GM12878 (cell line): ENCODE measurements around the gene VWA3B. TPM values are rescaled to one million over a fixed set of nuclear protein-coding genes. Genes with fewer than 3 reads are reported as not detected.

ENCODE experiments used
- ATAC-seq: fragments of 200-7000 bp; cut with Tn5 transposase; 3 replicates; pipeline ENCODE4 v1.9.1; 2020; ENCODE audit warnings: mild to moderate bottlenecking, moderate library complexity
- BruUV-seq: library from RNA; stranded (reverse); fragments of 400-500 nt; replicated peaks from 2 replicates; lab custom pipeline; 2021; lab: Mats Ljungman, UMichigan
- CTCF ChIA-PET: fragments of 300-600 bp; sonication (Branson Sonifier 250); formaldehyde crosslinking; extraction: SDS; loops from one replicate; lab custom pipeline; 2021; ENCODE audit warnings: inconsistent platforms; lab: Yijun Ruan, JAX
- POLR2A ChIA-PET: fragments of 350-600 bp; formaldehyde crosslinking; extraction: SDS; loops from one replicate; lab custom pipeline; 2021; ENCODE audit warnings: inconsistent platforms; lab: Charles Lee
- RAD21 ChIA-PET: fragments of 300-600 bp; sonication (Branson Sonifier 250); formaldehyde crosslinking; loops from one replicate; lab custom pipeline; 2023; ENCODE audit warnings: antibody characterized with exemption; ENCODE audit not compliant: unreplicated experiment; lab: Charles Lee
- SMC1A ChIA-PET: fragments of 300-600 bp; sonication (Branson Sonifier 250); formaldehyde crosslinking; loops from one replicate; lab custom pipeline; 2023; ENCODE audit not compliant: unreplicated experiment, uncharacterized antibody; lab: Charles Lee
- DNase-seq: peaks from one replicate; pipeline ENCODE4 v3.0.0-alpha.2; 2011; ENCODE audit warnings: low read depth, low spot score
- FAIRE-seq: peaks from 3 replicates; lab custom pipeline; 2011; peaks lifted over from hg19 to GRCh38; lab: Jason Lieb, UNC
- H2AFZ ChIP-seq: 2 replicates; pipeline ENCODE4 v1.6.0; 2011; ENCODE audit warnings: low read depth, low read length, control low read depth; ENCODE audit not compliant: control insufficient read depth
- H3K27ac ChIP-seq: 2 replicates; pipeline ENCODE4 v1.5.1; 2011; ENCODE audit warnings: control low read depth; ENCODE audit not compliant: control insufficient read depth, insufficient read depth
- H3K27me3 ChIP-seq, 2 experiments: replicated peaks in 1 of 2; 2 replicates each; pipeline versions ENCODE4 v1.6.0 to v1.6.1; 2011; ENCODE audit warnings: low read length in 1 of 2; ENCODE audit not compliant: control insufficient read depth in 2 of 2, insufficient read depth in 2 of 2
- H3K36me3 ChIP-seq, 2 experiments: 2 replicates each; pipeline ENCODE4 v1.5.1; 2011; ENCODE audit warnings: low read length in 1 of 2; ENCODE audit not compliant: control insufficient read depth in 2 of 2, insufficient read depth in 2 of 2
- H3K4me1 ChIP-seq: 2 replicates; pipeline ENCODE4 v1.6.1; 2011; ENCODE audit warnings: mild to moderate bottlenecking, low read length, moderate library complexity, mixed read lengths; ENCODE audit not compliant: control insufficient read depth, insufficient read depth
- H3K4me2 ChIP-seq: 2 replicates; pipeline ENCODE4 v1.6.0; 2011; ENCODE audit warnings: control low read depth; ENCODE audit not compliant: control insufficient read depth, insufficient read depth
- H3K4me3 ChIP-seq: fragments of 200-600 bp; sonication (generic); 2 replicates; pipeline ENCODE4 v1.5.1; 2016
- H3K79me2 ChIP-seq: 2 replicates; pipeline ENCODE4 v1.6.0; 2011; ENCODE audit warnings: low read length; ENCODE audit not compliant: control insufficient read depth, insufficient read depth
- H3K9ac ChIP-seq: 2 replicates; pipeline ENCODE4 v1.8.0; 2011; ENCODE audit warnings: low read length, control low read depth, mixed read lengths; ENCODE audit not compliant: control insufficient read depth, insufficient read depth
- H3K9me3 ChIP-seq: replicated peaks from 3 replicates; pipeline ENCODE4 v1.5.1; 2011; ENCODE audit warnings: mild to moderate bottlenecking, low read length; ENCODE audit not compliant: control insufficient read depth, insufficient read depth
- H4K20me1 ChIP-seq: 2 replicates; pipeline ENCODE4 v1.6.0; 2011; ENCODE audit not compliant: control insufficient read depth, insufficient read depth
- ESRRA ChIP-seq: IDR thresholded peaks from 2 replicates; pipeline ENCODE4 v1.6.1; 2012; ENCODE audit warnings: mild to moderate bottlenecking, low read length, improper control_type of control experiment
- JUNB ChIP-seq: IDR thresholded peaks from 2 replicates; pipeline ENCODE4 v1.6.1; 2016; ENCODE audit warnings: antibody characterized with exemption, mild to moderate bottlenecking
- MYC ChIP-seq: IDR thresholded peaks from 2 replicates; pipeline ENCODE4 v1.6.1; 2011; ENCODE audit warnings: mild to moderate bottlenecking, low read length, moderate library complexity, inconsistent platforms; ENCODE audit not compliant: insufficient read depth, insufficient replicate concordance, insufficient read length, severe bottlenecking
- RB1 ChIP-seq: fragments of 450-650 bp; formaldehyde crosslinking; IDR thresholded peaks from 2 replicates; pipeline ENCODE4 v1.6.1; 2017; ENCODE audit warnings: mild to moderate bottlenecking, borderline replicate concordance
- RCOR1 ChIP-seq: conservative IDR thresholded peaks from 2 replicates; pipeline ENCODE4 v1.6.1; 2012; ENCODE audit warnings: low read depth, low read length, improper control_type of control experiment
- WGBS: methylation state at CpG from one replicate; pipeline ENCODE4 v1.1.6; 2016; ENCODE audit warnings: low lambda C conversion rate; ENCODE audit not compliant: insufficient replicate concordance, insufficient coverage; ENCODE audit errors: missing lambda C conversion rate; 5-methylcytosine and 5-hydroxymethylcytosine counted together
- in situ Hi-C: fragments of 300-500 bp; cut with MboI; formaldehyde crosslinking; loops from 9 replicates; pipeline ENCODE4 v1.14.3; 2018; ENCODE audit warnings: mixed read lengths
- intact Hi-C: fragments of 100-400 bp; cut with micrococcal nuclease; formaldehyde crosslinking; loops from one replicate; pipeline ENCODE4 v1.14.2; 2022; ENCODE audit not compliant: unreplicated experiment
- polyA plus RNA-seq, 11 experiments: library from polyadenylated mRNA; depleted of rRNA in 4 of 11; unstranded in 6 of 11; stranded (reverse) in 5 of 11; fragments of >200 nt; fragmentation: Nextera tagmentation in 4 of 11; fragmentation: Illumina TruSeq in 1 of 11; extraction: Ambion mirVana in 4 of 11; extraction: Trizol in 1 of 11; gene quantifications; 1 replicate in 1 of 11; 2 replicates in 10 of 11; pipeline versions ENCODE4 v1.2.1 to v1.2.3, GENCODE V29; 2011 to 2016; ENCODE audit warnings: inconsistent platforms in 2 of 11, missing spikeins in 2 of 11, low read depth in 1 of 11
- total RNA-seq, 4 experiments: library from RNA; depleted of rRNA in 3 of 4; stranded (reverse); fragments of >200 nt in 3 of 4; fragmentation: Illumina TruSeq in 1 of 4; extraction: Trizol in 1 of 4; gene quantifications; 2 replicates each; pipeline versions ENCODE4 v1.2.1 to v1.2.3, GENCODE V29; 2013 to 2021
- TF ChIP-seq, protein P1 (sequence below), 3 experiments: IDR thresholded peaks in 2 of 3; conservative IDR thresholded peaks in 1 of 3; 2 replicates each; pipeline ENCODE4 v1.5.1; 2011; ENCODE audit warnings: low read depth in 3 of 3, low read length in 3 of 3, mild to moderate bottlenecking in 3 of 3, control low read depth in 2 of 3, moderate library complexity in 2 of 3, inconsistent platforms in 1 of 3, mixed read lengths in 1 of 3; ENCODE audit not compliant: control insufficient read depth in 2 of 3, insufficient read depth in 1 of 3; ENCODE audit errors: extremely low read depth in 1 of 3
- TF ChIP-seq, protein P2 (sequence below): fragments of 450-650 bp; IDR thresholded peaks from 2 replicates; pipeline ENCODE4 v1.6.1; 2016; ENCODE audit warnings: mild to moderate bottlenecking, moderate library complexity, borderline replicate concordance

VWA3B gene
- total and polyA plus RNA-seq, 10 of the 15 experiments (the other 5 are each of a cell fraction or from before 2014, with no cell fraction given), result 0.04 to 0.86 (median 0.19) TPM; not detected in 4

DNA sequence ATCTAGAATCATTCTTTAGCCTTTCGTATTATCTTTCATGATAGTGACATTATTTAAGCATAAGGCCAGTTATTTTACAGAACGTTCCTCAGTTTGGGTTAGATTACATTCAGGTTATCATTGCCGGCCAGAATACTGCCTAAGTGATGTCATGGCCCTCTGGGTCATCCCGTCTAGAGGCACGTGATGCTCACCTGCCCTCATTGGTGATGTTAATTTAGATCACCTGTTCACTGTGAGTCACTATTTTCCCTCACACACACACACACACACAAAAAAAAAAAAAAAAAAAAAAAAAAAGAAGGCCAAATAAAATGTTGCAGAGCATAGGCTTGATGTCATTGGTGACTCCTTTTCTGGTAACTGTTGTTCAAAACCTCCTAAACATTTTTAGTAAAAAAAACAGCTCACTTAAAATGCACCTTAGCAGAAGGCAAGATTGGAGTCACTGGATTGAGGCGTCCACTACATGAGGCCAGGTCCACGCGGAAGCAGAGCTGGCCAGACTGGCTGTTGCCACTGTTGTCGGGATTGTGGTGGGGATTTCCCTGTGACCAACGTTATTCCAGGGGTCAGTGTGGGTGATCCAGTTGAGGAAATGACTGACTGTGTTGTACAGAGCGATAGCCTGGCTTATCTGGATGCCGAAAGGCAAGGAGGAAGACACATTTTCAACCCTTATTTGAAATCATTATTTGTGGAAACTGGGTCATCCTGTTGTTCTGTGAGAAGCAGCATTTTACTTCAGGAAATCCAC lies 207.1 kb downstream of the VWA3B start:
- CTCF ChIA-PET, result interaction anchor here (1.3 kb wide), 1 partner anchor 13 kb away, joined by 3 read pairs; no protein-coding TSS in a partner anchor
- Histone ChIP-seq H3K27me3 (no peaks in the 10 kb centered on the region; a peak in 1 of 4 replicates), H3K4me1 (no peaks in the 10 kb centered on the region), H3K9ac (no peak overlapping the region), H3K9me3 (peaks cover 1% of the 10 kb centered on the region; the same call in 1 of the 3 replicates), H3K79me2 (no peaks in the 10 kb centered on the region), H3K4me2 (no peak overlapping the region), H3K27ac (no peak overlapping the region), H4K20me1 (no peaks in the 10 kb centered on the region), H2AFZ (no peak overlapping the region), H3K36me3 (no peaks in the 10 kb centered on the region), H3K4me3 (no peak overlapping the region)
- 44% methylated on average over 12 of the region's 12 CpGs for WGBS
- no TSS peak for BruUV-seq
- TF ChIP-seq RCOR1, result no peak
- SMC1A ChIA-PET, result no interaction called here
- in situ Hi-C loops, result loop anchor here (10.0 kb wide), 1 partner anchor 99 kb away; no protein-coding TSS in a partner anchor
- FAIRE-seq (no peak), DNase-seq (no peak), ATAC-seq (no peak)
- intact Hi-C loops, result no loop called here
- POLR2A ChIA-PET, result no interaction called here
- RAD21 ChIA-PET, result interaction anchor here (0.7 kb wide), 1 partner anchor 104 kb away, joined by 4 read pairs; no protein-coding TSS in a partner anchor

DNA sequence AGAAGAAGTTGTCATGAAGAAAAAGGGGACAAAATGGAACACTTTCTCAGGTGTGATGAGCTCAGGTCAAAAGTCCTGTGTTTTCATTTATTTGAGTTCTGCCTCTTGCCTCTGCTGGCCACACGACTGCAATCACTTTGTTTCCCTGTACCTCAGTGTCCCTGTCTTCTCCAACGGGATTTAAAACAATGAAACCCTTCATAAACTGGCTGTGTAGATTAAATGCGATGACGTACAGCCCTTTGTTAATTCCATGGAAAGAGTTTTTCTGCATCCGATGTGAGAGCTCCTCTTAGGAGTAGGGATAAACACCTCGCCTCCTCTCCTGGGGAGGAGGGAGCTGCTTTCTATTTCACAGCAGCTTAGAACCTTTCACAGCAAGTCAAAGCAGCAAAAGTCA lies 207.7 kb downstream of the VWA3B start:
- no peak overlapping the region for H2AFZ ChIP-seq
- H4K20me1 ChIP-seq, result no peaks in the 10 kb centered on the region
- CTCF ChIA-PET, result interaction anchor here (1.3 kb wide), 1 partner anchor 12 kb away, joined by 3 read pairs; no protein-coding TSS in a partner anchor
- no TSS peak for BruUV-seq
- no peaks in the 10 kb centered on the region for H3K4me1 ChIP-seq
- RAD21 ChIA-PET, result interaction anchor here (0.7 kb wide), 1 partner anchor 103 kb away, joined by 4 read pairs; no protein-coding TSS in a partner anchor
- SMC1A ChIA-PET, result interaction anchor here (0.9 kb wide), 1 partner anchor 585 kb away, joined by 3 read pairs; no protein-coding TSS in a partner anchor
- H3K36me3 ChIP-seq, result no peaks in the 10 kb centered on the region
- H3K27me3 ChIP-seq, result peaks cover 0 to 4% of the 10 kb centered on the region in 2 experiments; a peak in 2 of 4 replicates
- H3K4me2 ChIP-seq, result no peak overlapping the region
- no peak for DNase-seq
- H3K9ac ChIP-seq, result no peak overlapping the region
- TF ChIP-seq JUNB, result no peak
- TF ChIP-seq, protein P1, sequence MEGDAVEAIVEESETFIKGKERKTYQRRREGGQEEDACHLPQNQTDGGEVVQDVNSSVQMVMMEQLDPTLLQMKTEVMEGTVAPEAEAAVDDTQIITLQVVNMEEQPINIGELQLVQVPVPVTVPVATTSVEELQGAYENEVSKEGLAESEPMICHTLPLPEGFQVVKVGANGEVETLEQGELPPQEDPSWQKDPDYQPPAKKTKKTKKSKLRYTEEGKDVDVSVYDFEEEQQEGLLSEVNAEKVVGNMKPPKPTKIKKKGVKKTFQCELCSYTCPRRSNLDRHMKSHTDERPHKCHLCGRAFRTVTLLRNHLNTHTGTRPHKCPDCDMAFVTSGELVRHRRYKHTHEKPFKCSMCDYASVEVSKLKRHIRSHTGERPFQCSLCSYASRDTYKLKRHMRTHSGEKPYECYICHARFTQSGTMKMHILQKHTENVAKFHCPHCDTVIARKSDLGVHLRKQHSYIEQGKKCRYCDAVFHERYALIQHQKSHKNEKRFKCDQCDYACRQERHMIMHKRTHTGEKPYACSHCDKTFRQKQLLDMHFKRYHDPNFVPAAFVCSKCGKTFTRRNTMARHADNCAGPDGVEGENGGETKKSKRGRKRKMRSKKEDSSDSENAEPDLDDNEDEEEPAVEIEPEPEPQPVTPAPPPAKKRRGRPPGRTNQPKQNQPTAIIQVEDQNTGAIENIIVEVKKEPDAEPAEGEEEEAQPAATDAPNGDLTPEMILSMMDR (IDR thresholded peaks at IDR 0.05 in 2 of 3, conservative IDR thresholded peaks at IDR 0.05 in 1 of 3; ENCODE audit: control insufficient read depth in 2 of 3, extremely low read depth in 1 of 3, insufficient read depth in 1 of 3, low read depth in 3 of 3, low read length in 3 of 3), result no peak
- TF ChIP-seq ESRRA, result no peak
- TF ChIP-seq, protein P2, sequence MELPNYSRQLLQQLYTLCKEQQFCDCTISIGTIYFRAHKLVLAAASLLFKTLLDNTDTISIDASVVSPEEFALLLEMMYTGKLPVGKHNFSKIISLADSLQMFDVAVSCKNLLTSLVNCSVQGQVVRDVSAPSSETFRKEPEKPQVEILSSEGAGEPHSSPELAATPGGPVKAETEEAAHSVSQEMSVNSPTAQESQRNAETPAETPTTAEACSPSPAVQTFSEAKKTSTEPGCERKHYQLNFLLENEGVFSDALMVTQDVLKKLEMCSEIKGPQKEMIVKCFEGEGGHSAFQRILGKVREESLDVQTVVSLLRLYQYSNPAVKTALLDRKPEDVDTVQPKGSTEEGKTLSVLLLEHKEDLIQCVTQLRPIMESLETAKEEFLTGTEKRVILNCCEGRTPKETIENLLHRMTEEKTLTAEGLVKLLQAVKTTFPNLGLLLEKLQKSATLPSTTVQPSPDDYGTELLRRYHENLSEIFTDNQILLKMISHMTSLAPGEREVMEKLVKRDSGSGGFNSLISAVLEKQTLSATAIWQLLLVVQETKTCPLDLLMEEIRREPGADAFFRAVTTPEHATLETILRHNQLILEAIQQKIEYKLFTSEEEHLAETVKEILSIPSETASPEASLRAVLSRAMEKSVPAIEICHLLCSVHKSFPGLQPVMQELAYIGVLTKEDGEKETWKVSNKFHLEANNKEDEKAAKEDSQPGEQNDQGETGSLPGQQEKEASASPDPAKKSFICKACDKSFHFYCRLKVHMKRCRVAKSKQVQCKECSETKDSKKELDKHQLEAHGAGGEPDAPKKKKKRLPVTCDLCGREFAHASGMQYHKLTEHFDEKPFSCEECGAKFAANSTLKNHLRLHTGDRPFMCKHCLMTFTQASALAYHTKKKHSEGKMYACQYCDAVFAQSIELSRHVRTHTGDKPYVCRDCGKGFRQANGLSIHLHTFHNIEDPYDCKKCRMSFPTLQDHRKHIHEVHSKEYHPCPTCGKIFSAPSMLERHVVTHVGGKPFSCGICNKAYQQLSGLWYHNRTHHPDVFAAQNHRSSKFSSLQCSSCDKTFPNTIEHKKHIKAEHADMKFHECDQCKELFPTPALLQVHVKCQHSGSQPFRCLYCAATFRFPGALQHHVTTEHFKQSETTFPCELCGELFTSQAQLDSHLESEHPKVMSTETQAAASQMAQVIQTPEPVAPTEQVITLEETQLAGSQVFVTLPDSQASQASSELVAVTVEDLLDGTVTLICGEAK, result no peak
- no peak for TF ChIP-seq RB1
- TF ChIP-seq RCOR1, result no peak
- no peak for TF ChIP-seq MYC
- no peak overlapping the region for H3K27ac ChIP-seq
- no peak overlapping the region for H3K4me3 ChIP-seq
- no peak for FAIRE-seq
- POLR2A ChIA-PET, result no interaction called here
- intact Hi-C loops, result no loop called here
- no peak for ATAC-seq
- H3K9me3 ChIP-seq, result peaks cover 1% of the 10 kb centered on the region; the same call in 1 of the 3 replicates
- in situ Hi-C loops, result loop anchor here (10.0 kb wide), 1 partner anchor 100 kb away; no protein-coding TSS in a partner anchor
- WGBS, result 32% methylated on average over 6 of the region's 6 CpGs
- no peaks in the 10 kb centered on the region for H3K79me2 ChIP-seq
